ENCODE results near the gene NRL. TPM values are rescaled to one million over a fixed set of nuclear protein-coding genes. Genes with fewer than 3 reads are reported as not detected.

Gene NRL
- total and polyA plus RNA-seq, 2 donors (not counting 3 experiments of a cell fraction or from before 2014, with no cell fraction given) = 0.71 to 1.1 TPM

DNA sequence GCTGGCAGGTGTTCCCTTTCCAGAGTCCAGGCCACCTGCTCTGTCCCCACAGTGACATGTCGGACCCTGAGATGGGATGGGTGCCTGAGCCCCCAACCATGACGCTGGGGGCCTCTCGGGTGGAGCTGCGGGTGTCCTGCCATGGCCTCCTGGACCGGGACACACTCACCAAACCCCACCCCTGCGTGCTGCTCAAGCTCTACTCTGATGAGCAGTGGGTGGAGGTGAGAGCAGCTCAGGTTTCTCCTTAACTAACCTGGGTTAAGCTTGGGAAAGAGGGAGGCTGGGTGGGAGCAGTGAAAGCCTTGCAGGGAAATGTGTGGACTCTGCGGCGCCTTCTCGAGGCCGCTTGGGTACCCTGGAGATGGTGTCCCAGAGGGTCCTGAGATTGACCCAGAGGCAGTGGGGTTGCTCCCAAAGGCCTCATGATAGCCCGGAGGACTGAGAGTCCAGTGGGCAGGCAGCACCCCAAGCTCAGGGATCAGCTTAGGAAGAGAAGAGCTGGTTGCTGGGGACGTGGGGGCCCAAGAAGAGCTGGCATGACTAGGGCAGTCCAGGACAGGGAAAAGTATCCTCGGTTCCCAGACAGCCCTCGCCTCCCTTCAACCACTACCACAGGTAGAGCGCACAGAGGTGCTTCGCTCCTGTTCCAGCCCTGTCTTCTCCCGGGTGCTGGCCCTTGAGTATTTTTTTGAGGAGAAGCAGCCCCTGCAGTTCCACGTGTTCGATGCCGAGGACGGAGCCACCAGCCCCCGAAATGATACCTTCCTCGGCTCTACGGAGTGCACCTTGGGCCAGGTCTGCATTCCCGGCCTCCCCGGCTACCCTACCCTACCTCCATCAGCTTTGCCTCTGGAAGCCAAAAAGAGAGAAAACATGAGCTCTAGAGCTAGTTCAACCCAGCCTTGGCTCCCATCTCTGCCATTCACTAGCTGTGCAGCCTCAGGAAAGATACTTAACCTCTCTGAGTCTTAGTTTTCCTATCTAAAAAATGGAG, 41.6 kb downstream of the NRL start:
- FAIRE-seq = no peak
- Histone ChIP-seq H3K9me1 (replicated peaks; ENCODE audit: control insufficient read depth, extremely low read depth, insufficient read depth, low read length) (no peaks in the 10 kb centered on the region), H3K9me3 (replicated peaks; ENCODE audit: control insufficient read depth, insufficient read depth, low read length) (no peaks in the 10 kb centered on the region), H3K4me1 (ENCODE audit: control insufficient read depth, extremely low read depth, insufficient read depth, low read length) (no peaks in the 10 kb centered on the region), H2AFZ (ENCODE audit: low read depth, low read length) (no peak overlapping the region), H3K9ac (replicated peaks; ENCODE audit: extremely low read depth, insufficient read depth, low read length) (no peak overlapping the region), H3K27me3 (ENCODE audit: control insufficient read depth in 2 of 2, insufficient read depth in 2 of 2, low read length in 2 of 2) (no peaks in the 10 kb centered on the region), H3K27ac (ENCODE audit: insufficient read depth, low read depth, low read length) (no peak overlapping the region), H3K79me2 (ENCODE audit: control insufficient read depth, insufficient read depth, low read length) (no peaks in the 10 kb centered on the region), H3K36me3 (ENCODE audit: control insufficient read depth in 2 of 2, extremely low read depth in 1 of 2, insufficient read depth in 2 of 2, low read length in 2 of 2) (no peaks in the 10 kb centered on the region), H3K4me2 (ENCODE audit: insufficient read depth, low read length) (no peak overlapping the region), H3K4me3 (replicated peaks in 1 of 3; ENCODE audit: insufficient read depth in 1 of 3, low read depth in 1 of 3, low read length in 3 of 3) (no peak overlapping the region), H4K20me1 (replicated peaks; ENCODE audit: control insufficient read depth, extremely low read depth, insufficient read depth, low read length) (no peaks in the 10 kb centered on the region)
- no TSS peak for BruUV-seq (replicated peaks)
- POLR2A ChIA-PET = no interaction called here
- CTCF ChIA-PET = interaction anchor here (1.1 to 1.6 kb wide), 4 partner anchors 15 to 36 kb away, joined by 3 to 5 read pairs (median 4); no protein-coding TSS in a partner anchor
- no peak for DNase-seq (ENCODE audit: low read depth, low spot score)
- TF ChIP-seq, protein P1, sequence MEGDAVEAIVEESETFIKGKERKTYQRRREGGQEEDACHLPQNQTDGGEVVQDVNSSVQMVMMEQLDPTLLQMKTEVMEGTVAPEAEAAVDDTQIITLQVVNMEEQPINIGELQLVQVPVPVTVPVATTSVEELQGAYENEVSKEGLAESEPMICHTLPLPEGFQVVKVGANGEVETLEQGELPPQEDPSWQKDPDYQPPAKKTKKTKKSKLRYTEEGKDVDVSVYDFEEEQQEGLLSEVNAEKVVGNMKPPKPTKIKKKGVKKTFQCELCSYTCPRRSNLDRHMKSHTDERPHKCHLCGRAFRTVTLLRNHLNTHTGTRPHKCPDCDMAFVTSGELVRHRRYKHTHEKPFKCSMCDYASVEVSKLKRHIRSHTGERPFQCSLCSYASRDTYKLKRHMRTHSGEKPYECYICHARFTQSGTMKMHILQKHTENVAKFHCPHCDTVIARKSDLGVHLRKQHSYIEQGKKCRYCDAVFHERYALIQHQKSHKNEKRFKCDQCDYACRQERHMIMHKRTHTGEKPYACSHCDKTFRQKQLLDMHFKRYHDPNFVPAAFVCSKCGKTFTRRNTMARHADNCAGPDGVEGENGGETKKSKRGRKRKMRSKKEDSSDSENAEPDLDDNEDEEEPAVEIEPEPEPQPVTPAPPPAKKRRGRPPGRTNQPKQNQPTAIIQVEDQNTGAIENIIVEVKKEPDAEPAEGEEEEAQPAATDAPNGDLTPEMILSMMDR (IDR thresholded peaks at IDR 0.05; ENCODE audit: extremely low read depth in 1 of 2, insufficient read depth in 1 of 2, low read depth in 1 of 2, low read length in 2 of 2) = no peak
- TF ChIP-seq JUN (IDR thresholded peaks at IDR 0.05; ENCODE audit: borderline replicate concordance, insufficient read depth, insufficient read length, low read depth) (no peak), GATA2 (IDR thresholded peaks at IDR 0.05; ENCODE audit: insufficient read depth, insufficient read length, low read depth, low read length) (no peak)
- intact Hi-C loops (cut with micrococcal nuclease) (no loop called here), dilution Hi-C loops (cut with MboI; ENCODE audit: extremely low pct_ligation_motif_present, low sequenced_read_pairs) (no loop called here)

All from endothelial cell of umbilical vein (primary cell).